GM18951 (cell line): ENCODE measurements around the gene NFATC2.

Experiments
- POLR2A ChIP-seq: IDR thresholded peaks from 4 replicates; pipeline ENCODE4 v1.6.1; 2011; ENCODE audit warnings: mild to moderate bottlenecking; ENCODE audit not compliant: insufficient read length, insufficient read depth; ENCODE audit errors: extremely low read depth
- in situ Hi-C: fragments of 300-500 bp; cut with MboI; formaldehyde crosslinking; loops from one replicate; pipeline ENCODE4 v1.12.0; 2022; ENCODE audit warnings: low sequenced_read_pairs, mixed read lengths, inconsistent platforms; ENCODE audit not compliant: unreplicated experiment

The NFATC2 gene

GRCh38 chr20:51439160-51439689 lies 103.3 kb downstream of the NFATC2 start:
- in situ Hi-C loops, result no loop called here
- TF ChIP-seq POLR2A, result no peak

GRCh38 chr20:51438136-51438535 lies 104.4 kb downstream of the NFATC2 start:
- no peak for TF ChIP-seq POLR2A
- in situ Hi-C loops, result no loop called here

- no peak for TF ChIP-seq POLR2A
- in situ Hi-C loops, result no loop called here
These were observed 105.2 kb downstream of the NFATC2 start for GRCh38 chr20:51437182-51437924.

GRCh38 chr20:51434580-51435247 lies 107.8 kb downstream of the NFATC2 start:
- in situ Hi-C loops, result no loop called here
- no peak for TF ChIP-seq POLR2A

GRCh38 chr20:51434026-51434425 lies 108.5 kb downstream of the NFATC2 start:
- in situ Hi-C loops, result no loop called here
- TF ChIP-seq POLR2A, result no peak

GRCh38 chr20:51432875-51433274 lies 109.6 kb downstream of the NFATC2 start:
- no peak for TF ChIP-seq POLR2A
- in situ Hi-C loops, result no loop called here

- in situ Hi-C loops, result no loop called here
- no peak for TF ChIP-seq POLR2A
These were observed 110.2 kb downstream of the NFATC2 start for GRCh38 chr20:51432251-51432784.

GRCh38 chr20:51431321-51431720 lies 111.2 kb downstream of the NFATC2 start:
- no peak for TF ChIP-seq POLR2A
- in situ Hi-C loops, result no loop called here

GRCh38 chr20:51430198-51430950 lies 112.1 kb downstream of the NFATC2 start:
- in situ Hi-C loops, result no loop called here

GRCh38 chr20:51429696-51430095 lies 112.8 kb downstream of the NFATC2 start:
- no peak for TF ChIP-seq POLR2A

More at GRCh38 chr20:51430198-51430950, 112.1 kb downstream of the NFATC2 start:
- TF ChIP-seq POLR2A, result no peak

GRCh38 chr20:51429144-51429482 lies 113.4 kb downstream of the NFATC2 start:
- in situ Hi-C loops, result no loop called here
- TF ChIP-seq POLR2A, result no peak

More at GRCh38 chr20:51429696-51430095, 112.8 kb downstream of the NFATC2 start:
- in situ Hi-C loops, result no loop called here

GRCh38 chr20:51428401-51429143 lies 113.9 kb downstream of the NFATC2 start:
- no peak for TF ChIP-seq POLR2A
- in situ Hi-C loops, result no loop called here

- in situ Hi-C loops, result no loop called here
These were observed 114.7 kb downstream of the NFATC2 start for GRCh38 chr20:51427651-51428291.

More at GRCh38 chr20:51427651-51428291, 114.7 kb downstream of the NFATC2 start:
- TF ChIP-seq POLR2A, result no peak
